Stomach (tissue), 4 donors: ENCODE data around the gene AKAP8L.

Source experiments
- CTCF ChIP-seq, 7 experiments: fragments of 450-650 bp in 4 of 7; fragments of 200-600 bp in 3 of 7; sonication (generic) in 3 of 7; IDR thresholded peaks; one replicate each; pipeline ENCODE4 v1.5.1; 2016 to 2019; ENCODE audit warnings: antibody characterized with exemption in 7 of 7, control low read depth in 2 of 7, mild to moderate bottlenecking in 1 of 7
- POLR2A ChIP-seq, 4 donors: fragments of 450-650 bp; IDR thresholded peaks; one replicate each; pipeline ENCODE4 v1.6.1; 2016; ENCODE audit warnings: antibody characterized with exemption in 4 of 4, control low read depth in 2 of 4, mild to moderate bottlenecking in 1 of 4, moderate library complexity in 1 of 4
- POLR2AphosphoS5 ChIP-seq, 3 donors: sonication (generic); formaldehyde crosslinking; IDR thresholded peaks; one replicate each; pipeline ENCODE4 v1.6.1; 2016; ENCODE audit warnings: antibody characterized with exemption in 3 of 3

- no peak for TF ChIP-seq CTCF (IDR thresholded peaks at IDR 0.05)
- TF ChIP-seq POLR2AphosphoS5 (IDR thresholded peaks at IDR 0.05), result no peak
- no peak for TF ChIP-seq POLR2A (IDR thresholded peaks at IDR 0.05)
These were observed 6.0 kb upstream of the AKAP8L start for GRCh38 chr19:15424692-15425272.
